Endodermal cell (in vitro differentiated cells): ENCODE data around the gene DUXB. TPM values are rescaled to one million over a fixed set of nuclear protein-coding genes. Genes with fewer than 3 reads are reported as not detected.

ENCODE experiments used
- DNase-seq: peaks from one replicate; pipeline ENCODE4 v3.0.0-alpha.2; 2017
- H3K27ac ChIP-seq: 2 replicates; pipeline ENCODE4 v1.5.1; 2013; ENCODE audit warnings: mild to moderate bottlenecking, low read depth, low read length, moderate library complexity
- H3K27me3 ChIP-seq: 2 replicates; pipeline ENCODE4 v1.6.1; 2013; ENCODE audit warnings: mild to moderate bottlenecking, low read length, moderate library complexity; ENCODE audit not compliant: insufficient read depth, control insufficient read depth, poor library complexity, severe bottlenecking
- H3K36me3 ChIP-seq: 2 replicates; pipeline ENCODE4 v1.7.0; 2013; ENCODE audit warnings: mild to moderate bottlenecking, low read length, moderate library complexity; ENCODE audit not compliant: control insufficient read depth, insufficient read depth
- H3K4me1 ChIP-seq: one replicate; pipeline ENCODE4 v1.7.0; 2013; ENCODE audit warnings: low read length; ENCODE audit not compliant: control insufficient read depth, insufficient read depth
- H3K4me3 ChIP-seq: 2 replicates; pipeline ENCODE4 v1.5.1; 2013; ENCODE audit warnings: mild to moderate bottlenecking, low read length, moderate library complexity
- H3K9ac ChIP-seq: 2 replicates; pipeline ENCODE4 v1.6.1; 2013; ENCODE audit warnings: mild to moderate bottlenecking, low read length, moderate library complexity; ENCODE audit not compliant: poor library complexity, severe bottlenecking; ENCODE audit errors: extremely low read depth
- H3K9me3 ChIP-seq: 2 replicates; pipeline ENCODE4 v1.6.1; 2013; ENCODE audit warnings: mild to moderate bottlenecking, low read length, moderate library complexity; ENCODE audit not compliant: control insufficient read depth
- H3K27ac Mint-ChIP-seq: 2 replicates; pipeline ENCODE4 v1.8.0; 2020; ENCODE audit warnings: mixed read lengths
- H3K27me3 Mint-ChIP-seq: 2 replicates; pipeline ENCODE4 v1.8.0; 2021; ENCODE audit warnings: mild to moderate bottlenecking, mixed read lengths; ENCODE audit not compliant: insufficient read depth
- H3K36me3 Mint-ChIP-seq: 2 replicates; pipeline ENCODE4 v1.8.0; 2020; ENCODE audit warnings: low read depth, mixed read lengths
- H3K4me1 Mint-ChIP-seq: 2 replicates; pipeline ENCODE4 v1.8.0; 2020; ENCODE audit warnings: mixed read lengths
- H3K4me3 Mint-ChIP-seq: 2 replicates; pipeline ENCODE4 v1.8.0; 2020; ENCODE audit warnings: mild to moderate bottlenecking, moderate library complexity, mixed read lengths
- H3K9me3 Mint-ChIP-seq: 2 replicates; pipeline ENCODE4 v1.8.0; 2020; ENCODE audit warnings: mild to moderate bottlenecking, mixed read lengths
- CTCF ChIP-seq: fragments of 200-600 bp; sonication (generic); conservative IDR thresholded peaks from 2 replicates; pipeline ENCODE4 v1.5.0; 2021; ENCODE audit warnings: antibody characterized with exemption, mild to moderate bottlenecking
- WGBS, 2 experiments: methylation state at CpG; one replicate each; pipeline versions ENCODE4 v1.1.5 to v1.1.7; 2013; ENCODE audit warnings: missing lambda C conversion rate in 2 of 2, mixed read lengths in 1 of 2; ENCODE audit not compliant: insufficient coverage in 1 of 2, insufficient read length in 1 of 2; 5-methylcytosine and 5-hydroxymethylcytosine counted together
- total RNA-seq, 2 donors: library from RNA; stranded (reverse); fragmentation: NEBNext Ultra II Directional in 1 of 2; extraction: Animal tissue kit (Norgen Biotek cat#: 25700) in 1 of 2; gene quantifications; 2 replicates in 1 of 2; 3 replicates in 1 of 2; pipeline ENCODE4 v1.2.1, GENCODE V29; 2021

The DUXB gene
- total RNA-seq, 2 donors from 2014 or later = not detected

- Mint-ChIP-seq H3K36me3 (peaks cover 2% of the 10 kb centered on the region), H3K9me3 (peaks cover 79% of the 10 kb centered on the region), H3K4me3 (no peak overlapping the region), H3K27me3 (peaks cover 14% of the 10 kb centered on the region), H3K4me1 (no peaks in the 10 kb centered on the region), H3K27ac (no peak overlapping the region)
- no peak for TF ChIP-seq CTCF
- 88 to 100% methylated on average over 1 of the region's 1 CpG for WGBS, 2 experiments
- H3K9ac ChIP-seq = no peak overlapping the region
- no peak overlapping the region for H3K4me3 ChIP-seq
- no peaks in the 10 kb centered on the region for H3K27me3 ChIP-seq
- H3K36me3 ChIP-seq = no peaks in the 10 kb centered on the region
- H3K27ac ChIP-seq = no peak overlapping the region
- DNase-seq = no peak
- H3K4me1 ChIP-seq = no peaks in the 10 kb centered on the region
- H3K9me3 ChIP-seq = peaks cover 58% of the 10 kb centered on the region
Observed at GRCh38 chr16:75745823-75746222, 44.6 kb upstream of the DUXB start.

- H3K27ac Mint-ChIP-seq = no peak overlapping the region
- H3K4me1 ChIP-seq = no peaks in the 10 kb centered on the region
- H3K9me3 ChIP-seq = peaks cover 64% of the 10 kb centered on the region
- H3K9ac ChIP-seq = no peak overlapping the region
- WGBS, 2 experiments = 62% methylated on average over 1 of the region's 1 CpG; no CpG with 5 or more reads in 1 of the 2 experiments
- peaks cover 17% of the 10 kb centered on the region for H3K27me3 Mint-ChIP-seq
- H3K36me3 ChIP-seq = no peaks in the 10 kb centered on the region
- H3K27ac ChIP-seq = no peak overlapping the region
- H3K36me3 Mint-ChIP-seq = peaks cover 2% of the 10 kb centered on the region
- H3K4me3 ChIP-seq = no peak overlapping the region
- H3K4me3 Mint-ChIP-seq = no peak overlapping the region
- no peak for TF ChIP-seq CTCF
- peaks cover 83% of the 10 kb centered on the region for H3K9me3 Mint-ChIP-seq
- H3K4me1 Mint-ChIP-seq = no peaks in the 10 kb centered on the region
- H3K27me3 ChIP-seq = no peaks in the 10 kb centered on the region
- no peak for DNase-seq
Observed at GRCh38 chr16:75745242-75745641, 44.0 kb upstream of the DUXB start.

GRCh38 chr16:75742424-75743047 lies 41.3 kb upstream of the DUXB start:
- WGBS, 2 experiments = 20% methylated on average over 1 of the region's 1 CpG; no CpG with 5 or more reads in 1 of the 2 experiments
- peaks cover 82% of the 10 kb centered on the region for H3K9me3 Mint-ChIP-seq
- DNase-seq = no peak

More at GRCh38 chr16:75742424-75743047, 41.3 kb upstream of the DUXB start:
- TF ChIP-seq CTCF = no peak
- Mint-ChIP-seq H3K27me3 (peaks cover 22% of the 10 kb centered on the region), H3K4me3 (no peak overlapping the region), H3K4me1 (no peaks in the 10 kb centered on the region), H3K36me3 (peaks cover 2% of the 10 kb centered on the region), H3K27ac (no peak overlapping the region)
- no peak overlapping the region for H3K27ac ChIP-seq
- H3K4me1 ChIP-seq = no peaks in the 10 kb centered on the region
- H3K36me3 ChIP-seq = no peaks in the 10 kb centered on the region
- peaks cover 58% of the 10 kb centered on the region for H3K9me3 ChIP-seq
- H3K4me3 ChIP-seq = peak overlapping the region; percentile 20
- H3K9ac ChIP-seq = no peak overlapping the region
- H3K27me3 ChIP-seq = no peaks in the 10 kb centered on the region
